ENCODE data around the gene CKB.
A peak's percentile ranks its signal among the peaks of the same experiment; 100 is the strongest.

Gene CKB

GRCh38 chr14:103510724-103511693 lies 11.6 kb downstream of the CKB start:
- no peak for DNase-seq

GRCh38 chr14:103509864-103510723 lies 12.5 kb downstream of the CKB start:
- DNase-seq, result no peak

GRCh38 chr14:103508521-103509329 lies 13.9 kb downstream of the CKB start:
- no peak for DNase-seq

- no peak for DNase-seq
Measured at GRCh38 chr14:103507751-103508150, 14.9 kb downstream of the CKB start.

- no peak for DNase-seq
Measured at GRCh38 chr14:103504991-103505565, 17.6 kb downstream of the CKB start.

- no peak for DNase-seq
Measured at GRCh38 chr14:103503296-103503695, 19.3 kb downstream of the CKB start.

- no peak for DNase-seq
Measured at GRCh38 chr14:103502877-103503276, 19.8 kb downstream of the CKB start.

- no peak for DNase-seq
Measured at GRCh38 chr14:103501921-103502669, 20.5 kb downstream of the CKB start.

GRCh38 chr14:103501041-103501870 lies 21.4 kb downstream of the CKB start:
- no peak for DNase-seq

- DNase-seq, result peak; percentile 85
Measured at GRCh38 chr14:103500148-103500990, 22.3 kb downstream of the CKB start.

GRCh38 chr14:103499709-103500108 lies 22.9 kb downstream of the CKB start:
- DNase-seq, result no peak

- no peak for DNase-seq
Measured at GRCh38 chr14:103496776-103497175, 25.9 kb downstream of the CKB start.

GRCh38 chr14:103495854-103496253 lies 26.8 kb downstream of the CKB start:
- no peak for DNase-seq

GRCh38 chr14:103492156-103492925 lies 30.3 kb downstream of the CKB start:
- DNase-seq, result no peak

- DNase-seq, result no peak
Measured at GRCh38 chr14:103491691-103492090, 30.9 kb downstream of the CKB start.

- DNase-seq, result no peak
Measured at GRCh38 chr14:103489621-103490020, 33.0 kb downstream of the CKB start.

- no peak for DNase-seq
Measured at GRCh38 chr14:103488960-103489359, 33.7 kb downstream of the CKB start.

GRCh38 chr14:103488071-103488470 lies 34.6 kb downstream of the CKB start:
- DNase-seq, result no peak

- no peak for DNase-seq
Measured at GRCh38 chr14:103485504-103485903, 37.1 kb downstream of the CKB start.
